IgD-negative memory B cell (primary cell): ENCODE measurements around the gene ARHGEF11. TPM values are rescaled to one million over a fixed set of nuclear protein-coding genes. Genes with fewer than 3 reads are reported as not detected.

Experiments used
- H3K27ac Mint-ChIP-seq, 3 donors: one replicate each; pipeline ENCODE4 v1.8.0; 2020 to 2022; ENCODE audit warnings: mild to moderate bottlenecking in 3 of 3, mixed read lengths in 3 of 3, moderate library complexity in 1 of 3
- H3K27me3 Mint-ChIP-seq: one replicate; pipeline ENCODE4 v1.8.0; 2021; ENCODE audit warnings: mixed read lengths
- H3K36me3 Mint-ChIP-seq: one replicate; pipeline ENCODE4 v1.8.0; 2020; ENCODE audit warnings: mild to moderate bottlenecking, mixed read lengths
- H3K4me1 Mint-ChIP-seq, 3 donors: one replicate each; pipeline ENCODE4 v1.8.0; 2020 to 2022; ENCODE audit warnings: mixed read lengths in 3 of 3, mild to moderate bottlenecking in 1 of 3
- H3K4me3 Mint-ChIP-seq, 4 donors: one replicate each; pipeline ENCODE4 v1.8.0; 2020 to 2022; ENCODE audit warnings: mild to moderate bottlenecking in 4 of 4, mixed read lengths in 4 of 4, moderate library complexity in 3 of 4
- H3K9me3 Mint-ChIP-seq, 3 donors: one replicate each; pipeline ENCODE4 v1.8.0; 2020 to 2021; ENCODE audit warnings: mixed read lengths in 3 of 3, mild to moderate bottlenecking in 1 of 3
- polyA plus RNA-seq: library from polyadenylated mRNA; unstranded; fragments of 300-500 nt; fragmentation: Illumina TruSeq; gene quantifications from one replicate; pipeline ENCODE4 v1.2.3, GENCODE V29; 2021

Gene ARHGEF11
- polyA plus RNA-seq = 2.8 TPM

- peaks cover 5 to 9% (median 8%) of the 10 kb centered on the region in 3 donors for H3K4me1 Mint-ChIP-seq
- no peaks in the 10 kb centered on the region for H3K36me3 Mint-ChIP-seq
- peaks cover 0 to 10% (median 0%) of the 10 kb centered on the region in 3 donors for H3K9me3 Mint-ChIP-seq
- peak within 1 kb of the TSS in 2 of 3 donors; percentile 43 to 56 for H3K27ac Mint-ChIP-seq
- H3K27me3 Mint-ChIP-seq = peaks cover 50% of the 10 kb centered on the region
- H3K4me3 Mint-ChIP-seq = peak within 1 kb of the TSS; percentile 85 to 96 (median 93)
Measured at GRCh38 chr1:157045250-157046218, at the start of gene ARHGEF11. Gene ARHGEF11, minus strand, starts transcription at chr1:157045742. Its CDS starts 1,412 bp downstream, at chr1:157044330.

DNA sequence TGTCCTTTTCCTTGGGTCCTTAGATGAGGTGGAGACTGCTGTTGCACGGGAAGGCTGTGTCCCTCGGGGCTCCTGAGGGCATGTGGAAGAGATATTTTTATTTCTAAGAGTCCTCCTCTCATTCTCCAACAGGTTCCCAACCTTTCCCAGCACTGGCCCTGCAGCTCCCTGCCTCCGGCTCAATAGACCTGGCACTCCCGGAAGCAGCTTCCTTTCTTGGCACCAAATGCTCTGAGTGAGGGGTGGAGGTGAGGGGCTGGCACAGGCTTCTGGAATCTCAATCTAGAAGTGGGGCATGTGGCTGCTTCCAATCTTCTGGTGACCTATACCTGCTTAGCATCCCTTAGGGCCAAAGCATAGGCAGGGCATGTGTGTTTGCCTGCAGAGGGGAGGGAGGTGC, 49.5 kb upstream of the ARHGEF11 start:
- Mint-ChIP-seq H3K36me3 (no peaks in the 10 kb centered on the region), H3K27ac (no peak overlapping the region), H3K4me3 (no peak overlapping the region), H3K27me3 (no peaks in the 10 kb centered on the region), H3K4me1 (peaks cover 0 to 2% (median 0%) of the 10 kb centered on the region in 3 donors), H3K9me3 (no peaks in the 10 kb centered on the region)

GRCh38 chr1:157092831-157093230, 47.3 kb upstream of the ARHGEF11 start:
- H3K27ac Mint-ChIP-seq = no peak overlapping the region
- H3K4me1 Mint-ChIP-seq = no peaks in the 10 kb centered on the region
- H3K9me3 Mint-ChIP-seq = no peaks in the 10 kb centered on the region
- no peaks in the 10 kb centered on the region for H3K27me3 Mint-ChIP-seq
- no peaks in the 10 kb centered on the region for H3K36me3 Mint-ChIP-seq
- H3K4me3 Mint-ChIP-seq = no peak overlapping the region

DNA sequence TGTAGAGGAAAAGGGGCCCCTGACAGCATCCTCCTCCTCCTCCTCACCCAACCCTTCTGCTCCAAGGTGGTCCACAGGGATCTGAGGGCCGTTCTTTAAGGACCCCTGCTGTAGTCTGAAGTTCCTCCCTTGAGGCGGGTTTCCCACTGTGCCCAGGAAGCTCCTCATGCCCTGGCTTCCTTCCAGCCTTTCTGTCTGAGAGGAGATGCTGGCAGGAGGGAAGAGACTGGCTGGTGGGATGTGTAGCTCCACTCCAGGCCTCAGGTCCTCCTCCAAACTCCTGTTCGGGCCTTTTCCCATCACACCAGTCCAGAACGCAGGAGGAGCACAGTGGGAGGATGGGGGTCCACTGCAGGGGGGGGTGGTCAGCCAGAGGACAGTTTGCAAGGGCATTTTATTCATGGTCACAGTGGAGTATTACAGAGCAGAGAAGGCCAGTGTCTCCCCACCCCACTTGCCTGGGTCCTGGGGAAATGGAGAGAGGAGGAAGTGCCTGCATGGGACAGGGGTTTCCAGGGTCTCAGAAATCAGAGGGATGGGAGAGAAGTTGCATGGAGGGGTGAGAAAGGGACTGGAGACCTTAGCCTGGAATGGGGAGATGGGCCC, 46.2 kb upstream of the ARHGEF11 start:
- Mint-ChIP-seq H3K4me3 (no peak overlapping the region), H3K27me3 (no peaks in the 10 kb centered on the region), H3K9me3 (no peaks in the 10 kb centered on the region), H3K36me3 (no peaks in the 10 kb centered on the region), H3K27ac (no peak overlapping the region), H3K4me1 (no peaks in the 10 kb centered on the region)

- Mint-ChIP-seq H3K4me1 (no peaks in the 10 kb centered on the region), H3K4me3 (no peak overlapping the region), H3K27ac (no peak overlapping the region), H3K9me3 (no peaks in the 10 kb centered on the region), H3K36me3 (no peaks in the 10 kb centered on the region), H3K27me3 (no peaks in the 10 kb centered on the region)
Measured at GRCh38 chr1:157091186-157091585, 45.6 kb upstream of the ARHGEF11 start.

DNA sequence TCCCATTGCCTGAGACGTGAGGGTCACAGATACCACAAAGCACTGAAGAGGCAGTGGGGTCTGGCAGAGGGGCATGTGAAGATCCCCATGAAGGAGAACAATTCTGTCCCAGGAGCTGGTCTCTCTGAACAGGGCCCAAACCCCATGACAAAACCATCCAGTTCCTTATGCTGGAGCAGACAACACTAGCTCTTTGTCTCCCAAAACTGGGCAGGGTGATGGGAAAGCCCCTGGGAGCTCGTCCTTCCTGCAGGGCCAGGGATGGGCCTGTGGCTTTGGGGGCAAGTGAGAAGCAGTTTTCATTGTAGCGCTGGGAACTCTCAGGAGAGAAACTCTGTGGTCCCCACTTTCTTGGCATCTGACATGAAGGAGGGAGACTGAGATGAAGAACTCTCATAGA, 45.2 kb upstream of the ARHGEF11 start:
- Mint-ChIP-seq H3K27ac (peak overlapping the region in 1 of 3 donors; percentile 23), H3K4me1 (no peaks in the 10 kb centered on the region), H3K36me3 (no peaks in the 10 kb centered on the region), H3K9me3 (no peaks in the 10 kb centered on the region), H3K27me3 (no peaks in the 10 kb centered on the region), H3K4me3 (no peak overlapping the region)

- no peak overlapping the region for H3K4me3 Mint-ChIP-seq
- no peaks in the 10 kb centered on the region for H3K36me3 Mint-ChIP-seq
- no peaks in the 10 kb centered on the region for H3K27me3 Mint-ChIP-seq
- no peaks in the 10 kb centered on the region for H3K4me1 Mint-ChIP-seq
- peak overlapping the region in 1 of 3 donors; percentile 23 for H3K27ac Mint-ChIP-seq
- H3K9me3 Mint-ChIP-seq = no peaks in the 10 kb centered on the region
Measured at GRCh38 chr1:157090196-157090647, 44.7 kb upstream of the ARHGEF11 start.

- Mint-ChIP-seq H3K27ac (no peak overlapping the region), H3K27me3 (no peaks in the 10 kb centered on the region), H3K9me3 (no peaks in the 10 kb centered on the region), H3K36me3 (no peaks in the 10 kb centered on the region), H3K4me1 (no peaks in the 10 kb centered on the region), H3K4me3 (no peak overlapping the region)
Measured at GRCh38 chr1:157089789-157090188, 44.2 kb upstream of the ARHGEF11 start.

DNA sequence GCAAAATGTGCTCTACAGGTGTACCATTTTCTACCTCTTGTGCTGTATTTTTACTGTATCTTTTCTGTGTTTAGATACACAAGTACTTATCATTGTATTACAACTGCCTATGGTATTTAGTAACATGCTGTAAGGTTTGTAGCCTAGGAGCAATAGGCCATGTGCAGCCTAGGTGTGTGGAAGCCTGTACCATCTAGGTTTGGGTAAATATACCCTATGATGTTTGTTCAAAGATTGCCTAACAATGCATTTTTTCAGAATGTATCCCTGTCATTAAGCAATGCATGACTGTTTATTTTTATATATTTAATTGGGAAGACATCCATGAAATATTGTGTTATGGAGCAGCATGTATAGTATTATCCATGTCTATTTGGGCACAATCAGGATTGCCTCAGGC, 43.1 kb upstream of the ARHGEF11 start:
- Mint-ChIP-seq H3K36me3 (no peaks in the 10 kb centered on the region), H3K27ac (no peak overlapping the region), H3K9me3 (no peaks in the 10 kb centered on the region), H3K4me1 (no peaks in the 10 kb centered on the region), H3K4me3 (no peak overlapping the region), H3K27me3 (no peaks in the 10 kb centered on the region)

DNA sequence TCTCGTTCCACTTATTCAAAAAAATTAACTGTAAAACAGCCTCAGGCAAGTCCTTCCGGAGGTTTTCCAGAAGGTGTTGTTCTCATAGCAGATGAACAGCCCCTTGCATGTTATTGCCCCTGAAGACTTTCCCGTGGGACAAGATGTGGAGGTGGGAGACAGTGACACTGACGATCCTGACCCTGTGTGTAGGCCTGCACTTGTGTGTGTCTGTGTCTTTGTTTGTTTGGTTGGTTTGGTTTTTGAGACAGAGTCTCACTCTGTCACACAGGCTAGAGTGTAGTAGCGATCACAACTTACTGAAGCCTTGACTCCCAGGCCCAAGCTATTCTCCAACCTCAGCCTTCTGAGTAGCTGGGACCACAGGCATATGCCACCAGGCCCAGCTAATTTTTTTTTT, 41.5 kb upstream of the ARHGEF11 start:
- no peak overlapping the region for H3K27ac Mint-ChIP-seq
- peaks cover 0 to 2% (median 0%) of the 10 kb centered on the region in 3 donors for H3K4me1 Mint-ChIP-seq
- no peaks in the 10 kb centered on the region for H3K9me3 Mint-ChIP-seq
- no peak overlapping the region for H3K4me3 Mint-ChIP-seq
- H3K36me3 Mint-ChIP-seq = no peaks in the 10 kb centered on the region
- H3K27me3 Mint-ChIP-seq = no peaks in the 10 kb centered on the region

- no peaks in the 10 kb centered on the region for H3K27me3 Mint-ChIP-seq
- no peaks in the 10 kb centered on the region for H3K36me3 Mint-ChIP-seq
- no peaks in the 10 kb centered on the region for H3K9me3 Mint-ChIP-seq
- H3K27ac Mint-ChIP-seq = no peak overlapping the region
- H3K4me1 Mint-ChIP-seq = peaks cover 0 to 2% (median 0%) of the 10 kb centered on the region in 3 donors
- H3K4me3 Mint-ChIP-seq = no peak overlapping the region
Measured at GRCh38 chr1:157086299-157086698, 40.8 kb upstream of the ARHGEF11 start.

- H3K27me3 Mint-ChIP-seq = no peaks in the 10 kb centered on the region
- H3K27ac Mint-ChIP-seq = no peak overlapping the region
- no peak overlapping the region for H3K4me3 Mint-ChIP-seq
- peaks cover 0 to 2% (median 0%) of the 10 kb centered on the region in 3 donors for H3K4me1 Mint-ChIP-seq
- H3K36me3 Mint-ChIP-seq = no peaks in the 10 kb centered on the region
- no peaks in the 10 kb centered on the region for H3K9me3 Mint-ChIP-seq
Measured at GRCh38 chr1:157085421-157085820, 39.9 kb upstream of the ARHGEF11 start.

GRCh38 chr1:157084720-157085119, 39.2 kb upstream of the ARHGEF11 start:
- no peaks in the 10 kb centered on the region for H3K9me3 Mint-ChIP-seq
- peaks cover 0 to 2% (median 0%) of the 10 kb centered on the region in 3 donors for H3K4me1 Mint-ChIP-seq
- H3K27me3 Mint-ChIP-seq = peaks cover 1% of the 10 kb centered on the region
- H3K27ac Mint-ChIP-seq = no peak overlapping the region
- H3K36me3 Mint-ChIP-seq = no peaks in the 10 kb centered on the region
- no peak overlapping the region for H3K4me3 Mint-ChIP-seq

DNA sequence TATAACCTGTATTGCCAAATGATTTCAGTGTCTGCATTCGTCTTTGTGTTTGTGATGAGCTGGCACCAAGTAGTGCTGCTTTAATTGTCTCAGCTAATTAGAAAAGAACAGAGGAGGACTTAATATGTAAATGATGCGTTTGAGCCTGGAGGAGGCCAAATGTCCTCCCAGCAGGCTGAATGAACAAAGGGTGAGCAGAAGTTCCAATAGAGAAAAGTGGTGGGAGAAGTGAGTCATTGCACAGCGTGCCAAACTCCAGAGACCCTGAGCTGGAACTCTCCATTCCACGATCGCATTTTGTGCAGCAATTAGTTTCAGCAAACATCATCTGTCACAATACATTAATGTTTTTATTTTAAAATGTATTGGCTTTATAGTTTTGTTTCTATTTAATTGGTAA, 36.2 kb upstream of the ARHGEF11 start:
- Mint-ChIP-seq H3K9me3 (no peaks in the 10 kb centered on the region), H3K27ac (no peak overlapping the region), H3K27me3 (peaks cover 1% of the 10 kb centered on the region), H3K4me3 (no peak overlapping the region), H3K4me1 (peaks cover 0 to 2% (median 0%) of the 10 kb centered on the region in 3 donors), H3K36me3 (no peaks in the 10 kb centered on the region)

- Mint-ChIP-seq H3K4me3 (no peak overlapping the region), H3K4me1 (peaks cover 0 to 2% (median 0%) of the 10 kb centered on the region in 3 donors), H3K27ac (no peak overlapping the region), H3K36me3 (no peaks in the 10 kb centered on the region), H3K27me3 (peaks cover 7% of the 10 kb centered on the region), H3K9me3 (no peaks in the 10 kb centered on the region)
Measured at GRCh38 chr1:157080714-157081113, 35.2 kb upstream of the ARHGEF11 start.
